CD4-positive, alpha-beta memory T cell (primary cell): Measurements from ENCODE around the gene METTL25. TPM values are rescaled to one million over a fixed set of nuclear protein-coding genes. Genes with fewer than 3 reads are reported as not detected.

ENCODE experiments used
- CTCF ChIA-PET: fragments of 350-600 bp; sonication (Branson Sonifier 250); formaldehyde crosslinking; loops from one replicate; lab custom pipeline; 2021; ENCODE audit warnings: inconsistent platforms; ENCODE audit not compliant: partially characterized antibody; lab: Charles Lee
- POLR2A ChIA-PET: fragments of 350-600 bp; sonication (Branson Sonifier 250); formaldehyde crosslinking; loops from one replicate; lab custom pipeline; 2021; ENCODE audit not compliant: partially characterized antibody; lab: Charles Lee
- DNase-seq, 5 donors: peaks; one replicate each; pipeline versions ENCODE4 v3.0.0 to v3.0.0-alpha.2; 2020 to 2022; ENCODE audit warnings: mixed read lengths in 1 of 5
- H3K27ac ChIP-seq: one replicate; pipeline ENCODE4 v1.7.0; 2013; ENCODE audit warnings: low read depth, low read length
- H3K27me3 ChIP-seq: 2 replicates; pipeline ENCODE4 v1.7.0; 2013; ENCODE audit warnings: mild to moderate bottlenecking, low read length, moderate library complexity; ENCODE audit not compliant: insufficient read depth
- H3K36me3 ChIP-seq: 2 replicates; pipeline ENCODE4 v1.7.0; 2013; ENCODE audit warnings: mild to moderate bottlenecking, low read length, moderate library complexity; ENCODE audit not compliant: insufficient read depth
- H3K4me1 ChIP-seq: 2 replicates; pipeline ENCODE4 v1.7.0; 2013; ENCODE audit warnings: mild to moderate bottlenecking, low read length, moderate library complexity; ENCODE audit not compliant: insufficient read depth
- H3K4me3 ChIP-seq, 2 donors: one replicate each; pipeline ENCODE4 v1.7.0; 2013; ENCODE audit warnings: low read length in 2 of 2, mild to moderate bottlenecking in 1 of 2
- H3K9me3 ChIP-seq, 2 donors: one replicate each; pipeline ENCODE4 v1.7.0; 2013; ENCODE audit warnings: low read length in 2 of 2, control low read depth in 1 of 2; ENCODE audit not compliant: control insufficient read depth in 1 of 2
- H3K27ac Mint-ChIP-seq, 7 donors: one replicate each; pipeline ENCODE4 v1.8.0; 2020 to 2021; ENCODE audit warnings: mixed read lengths in 7 of 7, mild to moderate bottlenecking in 6 of 7, inconsistent platforms in 3 of 7, moderate library complexity in 3 of 7
- H3K27me3 Mint-ChIP-seq, 2 donors: one replicate each; pipeline ENCODE4 v1.8.0; 2020 to 2021; ENCODE audit warnings: mixed read lengths in 2 of 2
- H3K36me3 Mint-ChIP-seq, 2 donors: one replicate each; pipeline ENCODE4 v1.8.0; 2020 to 2021; ENCODE audit warnings: mixed read lengths in 2 of 2, inconsistent platforms in 1 of 2, mild to moderate bottlenecking in 1 of 2
- H3K4me1 Mint-ChIP-seq, 4 donors: one replicate each; pipeline ENCODE4 v1.8.0; 2020 to 2021; ENCODE audit warnings: mixed read lengths in 4 of 4, mild to moderate bottlenecking in 1 of 4
- H3K4me3 Mint-ChIP-seq, 8 donors: one replicate each; pipeline ENCODE4 v1.8.0; 2020 to 2021; ENCODE audit warnings: mixed read lengths in 8 of 8, mild to moderate bottlenecking in 7 of 8, moderate library complexity in 6 of 8, inconsistent platforms in 3 of 8
- H3K9me3 Mint-ChIP-seq, 8 donors: one replicate each; pipeline ENCODE4 v1.8.0; 2020 to 2021; ENCODE audit warnings: mixed read lengths in 8 of 8, mild to moderate bottlenecking in 5 of 8, inconsistent platforms in 3 of 8, moderate library complexity in 1 of 8
- intact Hi-C: fragments of 100-400 bp; cut with micrococcal nuclease; formaldehyde crosslinking; loops from one replicate; pipeline ENCODE4 v1.15.1; 2023
- polyA plus RNA-seq, 2 donors: library from polyadenylated mRNA; unstranded; fragments of 300-500 nt; fragmentation: Illumina TruSeq; gene quantifications; one replicate each; pipeline ENCODE4 v1.2.3, GENCODE V29; 2021
- total RNA-seq, 2 experiments: library from RNA; stranded (reverse); gene quantifications; one replicate each; pipeline ENCODE4 v1.2.3, GENCODE V29; 2021

METTL25 gene
- total and polyA plus RNA-seq, 4 experiments from 2014 or later = 9.9 to 26.3 (median 18.1) TPM

DNA sequence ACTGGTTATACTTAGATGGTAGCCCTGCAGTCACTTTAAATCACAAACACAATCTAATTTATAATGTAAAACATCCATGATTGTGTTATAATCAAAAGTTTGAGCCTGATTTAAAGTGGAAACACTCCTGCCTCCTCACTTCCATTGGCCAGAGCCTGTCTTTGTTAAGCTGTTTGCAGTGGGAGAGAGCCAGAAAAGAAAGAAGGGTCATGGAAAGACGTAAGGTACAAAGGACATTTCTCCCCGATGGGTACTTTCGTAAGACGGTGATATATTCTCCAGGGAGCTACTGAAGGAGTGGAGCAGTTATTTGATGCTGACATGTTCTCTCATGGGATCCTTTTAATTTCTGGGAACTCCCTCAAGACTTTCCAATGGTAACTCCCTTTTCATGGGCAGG is 164.0 kb downstream of the METTL25 start:
- no peaks in the 10 kb centered on the region for H3K36me3 ChIP-seq
- no peaks in the 10 kb centered on the region for H3K4me1 Mint-ChIP-seq

DNA sequence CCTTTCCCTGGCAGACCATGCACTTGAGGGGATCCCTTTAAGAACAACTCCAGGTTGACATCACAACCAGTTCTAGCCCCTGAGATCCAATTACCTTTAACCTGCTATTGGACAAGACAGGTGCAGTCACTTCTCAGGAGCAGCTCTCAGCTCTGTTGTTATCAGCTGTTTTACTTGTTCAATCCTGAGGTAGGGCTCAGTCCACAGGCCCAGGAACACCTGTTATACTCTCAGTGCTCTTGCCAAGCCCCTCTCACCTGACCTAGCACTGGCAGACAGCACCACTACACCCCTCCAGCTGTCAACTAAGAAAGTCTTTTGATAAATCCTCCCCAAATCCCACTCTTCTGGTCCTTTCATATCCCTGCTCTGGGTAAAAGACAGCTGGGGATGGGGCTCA is 164.4 kb downstream of the METTL25 start:
- Mint-ChIP-seq H3K27me3 (peaks cover 2 to 3% of the 10 kb centered on the region in 2 donors), H3K4me3 (no peak overlapping the region), H3K9me3 (no peaks in the 10 kb centered on the region), H3K27ac (no peak overlapping the region), H3K4me1 (no peaks in the 10 kb centered on the region), H3K36me3 (no peaks in the 10 kb centered on the region)
- Histone ChIP-seq H3K27me3 (no peaks in the 10 kb centered on the region), H3K4me1 (no peaks in the 10 kb centered on the region), H3K27ac (no peak overlapping the region), H3K4me3 (no peak overlapping the region), H3K36me3 (no peaks in the 10 kb centered on the region), H3K9me3 (no peaks in the 10 kb centered on the region)
- ChIA-PET CTCF (no interaction called here), POLR2A (no interaction called here)
- intact Hi-C loops = no loop called here
- DNase-seq = no peak

More for the DNA sequence above, 164.0 kb downstream of the METTL25 start:
- Histone ChIP-seq H3K4me1 (no peaks in the 10 kb centered on the region), H3K27ac (no peak overlapping the region), H3K4me3 (no peak overlapping the region), H3K9me3 (no peaks in the 10 kb centered on the region), H3K27me3 (no peaks in the 10 kb centered on the region)
- ChIA-PET POLR2A (no interaction called here), CTCF (interaction anchor here (0.7 kb wide), 1 partner anchor 648 kb away, joined by 3 read pairs; no protein-coding TSS in a partner anchor)
- no peaks in the 10 kb centered on the region for H3K9me3 Mint-ChIP-seq
- DNase-seq = no peak
- H3K4me3 Mint-ChIP-seq = no peak overlapping the region
- intact Hi-C loops = no loop called here
- H3K36me3 Mint-ChIP-seq = no peaks in the 10 kb centered on the region
- H3K27ac Mint-ChIP-seq = peak overlapping the region in 1 of 7 donors; percentile 82
- peaks cover 2 to 3% of the 10 kb centered on the region in 2 donors for H3K27me3 Mint-ChIP-seq

DNA sequence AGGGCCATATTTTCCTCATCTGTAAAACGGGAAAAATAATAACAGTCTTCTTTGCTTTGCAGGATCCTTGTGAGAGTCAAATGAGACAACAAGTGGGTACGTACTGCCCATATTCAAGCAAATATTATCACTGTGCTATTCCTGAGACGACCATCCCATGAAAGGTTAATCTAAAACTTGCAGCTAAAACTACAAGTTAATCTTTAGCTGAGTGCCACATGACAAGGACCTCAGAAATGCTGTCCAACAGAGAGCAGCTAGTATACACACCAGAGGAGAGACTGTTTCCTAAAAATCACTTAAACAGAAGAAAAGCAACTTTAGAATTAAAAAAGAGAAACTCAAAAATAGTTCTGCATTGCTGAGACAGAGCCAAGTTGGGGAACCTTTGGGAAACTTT is 165.7 kb downstream of the METTL25 start:
- POLR2A ChIA-PET = no interaction called here
- Mint-ChIP-seq H3K9me3 (no peaks in the 10 kb centered on the region), H3K27ac (no peak overlapping the region), H3K4me1 (no peaks in the 10 kb centered on the region), H3K4me3 (no peak overlapping the region), H3K27me3 (peaks cover 2% of the 10 kb centered on the region in 2 donors), H3K36me3 (no peaks in the 10 kb centered on the region)
- Histone ChIP-seq H3K9me3 (no peaks in the 10 kb centered on the region), H3K36me3 (no peaks in the 10 kb centered on the region), H3K4me1 (no peaks in the 10 kb centered on the region), H3K4me3 (no peak overlapping the region), H3K27ac (no peak overlapping the region), H3K27me3 (no peaks in the 10 kb centered on the region)
- intact Hi-C loops = no loop called here
- CTCF ChIA-PET = no interaction called here
- DNase-seq = no peak

DNA sequence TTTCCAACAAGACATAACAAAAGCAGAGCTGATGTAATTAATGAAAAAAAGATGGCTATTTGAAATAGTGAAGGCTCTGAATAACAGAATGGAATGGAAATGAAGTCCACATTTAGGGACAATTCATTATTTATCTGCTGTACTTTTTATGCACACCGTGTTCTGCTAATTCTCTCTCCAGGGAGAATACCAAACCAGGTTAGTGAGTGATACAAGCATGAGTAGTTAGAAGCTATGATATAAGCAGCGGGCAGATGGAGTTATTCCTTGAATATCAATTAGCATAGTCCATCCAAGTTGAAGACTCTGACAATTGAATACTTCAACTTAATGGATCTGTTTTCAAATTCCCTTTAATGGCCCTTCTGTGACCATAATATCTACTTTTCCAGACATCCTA is 166.3 kb downstream of the METTL25 start:
- H3K36me3 ChIP-seq = no peaks in the 10 kb centered on the region
- H3K9me3 ChIP-seq = no peaks in the 10 kb centered on the region
- H3K27ac ChIP-seq = no peak overlapping the region
- Mint-ChIP-seq H3K36me3 (no peaks in the 10 kb centered on the region), H3K4me1 (no peaks in the 10 kb centered on the region), H3K27ac (no peak overlapping the region), H3K27me3 (peaks cover 2% of the 10 kb centered on the region in 2 donors), H3K4me3 (no peak overlapping the region), H3K9me3 (no peaks in the 10 kb centered on the region)
- POLR2A ChIA-PET = no interaction called here
- H3K27me3 ChIP-seq = no peaks in the 10 kb centered on the region
- no peak overlapping the region for H3K4me3 ChIP-seq
- DNase-seq = no peak
- intact Hi-C loops = no loop called here
- no peaks in the 10 kb centered on the region for H3K4me1 ChIP-seq
- CTCF ChIA-PET = no interaction called here

DNA sequence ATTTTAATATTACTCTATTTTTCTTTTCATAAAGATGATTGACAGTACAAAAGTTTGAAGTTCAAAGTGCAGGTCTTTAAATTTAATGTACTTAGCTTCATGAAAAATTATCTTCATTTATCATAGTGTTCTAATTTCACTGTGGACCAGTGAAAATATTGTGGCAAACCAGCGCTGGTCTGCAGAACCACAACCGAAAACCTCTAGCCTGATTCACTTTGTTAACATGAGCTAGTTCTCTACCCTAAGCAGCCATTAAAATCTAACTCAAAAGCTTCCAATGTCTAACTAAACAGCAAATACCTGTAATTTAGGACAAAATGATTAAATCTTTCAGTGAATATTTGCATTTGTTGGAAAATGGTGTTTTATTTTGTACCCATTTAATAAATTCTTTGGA is 167.3 kb downstream of the METTL25 start:
- ChIA-PET CTCF (interaction anchor here (1.3 kb wide), 1 partner anchor 9 kb away, joined by 3 read pairs; no protein-coding TSS in a partner anchor), POLR2A (no interaction called here)
- H3K27me3 ChIP-seq = no peaks in the 10 kb centered on the region
- Mint-ChIP-seq H3K9me3 (no peaks in the 10 kb centered on the region), H3K27ac (no peak overlapping the region), H3K27me3 (peaks cover 2% of the 10 kb centered on the region in 2 donors), H3K4me1 (peaks cover 0 to 1% (median 0%) of the 10 kb centered on the region in 4 donors), H3K4me3 (no peak overlapping the region), H3K36me3 (no peaks in the 10 kb centered on the region)
- intact Hi-C loops = loop anchor here (2.0 kb wide), 1 partner anchor 1297 kb away; no protein-coding TSS in a partner anchor
- H3K9me3 ChIP-seq = no peaks in the 10 kb centered on the region
- H3K27ac ChIP-seq = no peak overlapping the region
- H3K4me3 ChIP-seq = no peak overlapping the region
- DNase-seq = no peak
- H3K4me1 ChIP-seq = no peaks in the 10 kb centered on the region
- no peaks in the 10 kb centered on the region for H3K36me3 ChIP-seq

DNA sequence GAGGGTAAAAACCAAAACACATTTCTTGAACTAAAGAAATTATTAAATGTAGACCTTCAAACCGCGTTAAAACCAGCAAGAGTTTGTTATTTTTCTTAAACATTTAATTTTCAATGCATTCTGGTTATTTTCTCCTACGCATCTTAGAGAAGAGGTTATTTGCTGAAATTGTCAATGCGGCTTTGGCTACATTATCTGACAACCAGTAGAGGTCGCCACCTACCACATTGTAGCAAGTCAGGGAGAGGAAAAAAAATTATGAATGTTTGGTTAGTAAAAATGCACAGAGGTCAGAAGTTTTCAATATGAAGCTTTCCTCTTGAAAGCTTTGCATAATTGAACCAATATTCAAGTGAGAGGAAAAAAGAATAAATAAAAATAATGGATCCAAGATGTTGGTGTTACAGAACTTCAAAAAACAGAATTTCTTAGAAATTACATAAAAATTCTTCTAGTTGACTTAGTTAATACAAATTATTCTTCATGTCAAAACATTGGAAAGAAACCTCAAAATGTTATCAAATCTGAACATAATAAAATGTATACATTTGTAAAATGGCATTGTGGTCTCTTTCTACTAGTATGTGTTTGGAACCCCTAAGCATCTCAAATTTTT is 168.9 kb downstream of the METTL25 start:
- H3K4me1 Mint-ChIP-seq = peaks cover 0 to 1% (median 0%) of the 10 kb centered on the region in 4 donors
- H3K9me3 Mint-ChIP-seq = peaks cover 0 to 7% (median 0%) of the 10 kb centered on the region in 8 donors
- no peaks in the 10 kb centered on the region for H3K27me3 ChIP-seq
- H3K27ac ChIP-seq = no peak overlapping the region
- H3K36me3 ChIP-seq = no peaks in the 10 kb centered on the region
- peak in 4 of 5 donors; percentile 18 to 26 (median 22) for DNase-seq
- H3K36me3 Mint-ChIP-seq = no peaks in the 10 kb centered on the region
- no peak overlapping the region for H3K27ac Mint-ChIP-seq
- no peak overlapping the region for H3K4me3 ChIP-seq
- H3K27me3 Mint-ChIP-seq = peaks cover 2% of the 10 kb centered on the region in 2 donors
- no peaks in the 10 kb centered on the region for H3K4me1 ChIP-seq
- POLR2A ChIA-PET = no interaction called here
- intact Hi-C loops = loop anchor here (2.0 kb wide), 1 partner anchor 1296 kb away; no protein-coding TSS in a partner anchor
- no peaks in the 10 kb centered on the region for H3K9me3 ChIP-seq
- H3K4me3 Mint-ChIP-seq = peak overlapping the region in 1 of 8 donors; percentile 33
- CTCF ChIA-PET = no interaction called here
